Esophagus squamous epithelium (tissue), 5 donors: Measurements from ENCODE around the gene COPS8. TPM values are rescaled to one million over a fixed set of nuclear protein-coding genes. Genes with fewer than 3 reads are reported as not detected.

ENCODE experiments used
- DNase-seq: peaks from one replicate; lab custom pipeline; 2025; lab: John Stamatoyannopoulos, UW
- H3K27ac ChIP-seq, 4 donors: fragments of 200-600 bp; sonication (generic); one replicate each; pipeline ENCODE4 v1.5.1; 2016 to 2019; ENCODE audit warnings: mild to moderate bottlenecking in 1 of 4
- H3K27me3 ChIP-seq, 4 donors: fragments of 200-600 bp; sonication (generic); 1 replicate in 3 of 4; 2 replicates in 1 of 4; pipeline versions ENCODE4 v1.5.1 to v1.6.0; 2017 to 2021; ENCODE audit warnings: antibody characterized with exemption in 1 of 4
- H3K36me3 ChIP-seq, 3 donors: fragments of 200-600 bp; sonication (generic); one replicate each; pipeline ENCODE4 v1.5.1; 2016 to 2019
- H3K4me1 ChIP-seq, 3 donors: fragments of 200-600 bp; sonication (generic); one replicate each; pipeline ENCODE4 v1.5.1; 2017 to 2019
- H3K4me3 ChIP-seq, 4 donors: fragments of 200-600 bp; sonication (generic); 1 replicate in 3 of 4; 2 replicates in 1 of 4; pipeline ENCODE4 v1.5.1; 2016 to 2019; ENCODE audit warnings: mild to moderate bottlenecking in 2 of 4, moderate library complexity in 1 of 4
- H3K9me3 ChIP-seq, 3 donors: fragments of 200-600 bp; sonication (generic); one replicate each; pipeline ENCODE4 v1.5.1; 2016 to 2019
- CTCF ChIP-seq, 6 experiments: fragments of 450-650 bp in 4 of 6; fragments of 200-600 bp in 2 of 6; sonication (generic) in 2 of 6; IDR thresholded peaks; one replicate each; pipeline ENCODE4 v1.5.1; 2016 to 2019; ENCODE audit warnings: antibody characterized with exemption in 6 of 6, mild to moderate bottlenecking in 4 of 6, moderate library complexity in 4 of 6
- POLR2A ChIP-seq, 4 donors: fragments of 450-650 bp; IDR thresholded peaks; one replicate each; pipeline ENCODE4 v1.6.1; 2017; ENCODE audit warnings: antibody characterized with exemption in 4 of 4, mild to moderate bottlenecking in 4 of 4, moderate library complexity in 3 of 4
- WGBS, 2 donors: methylation state at CpG; one replicate each; pipeline ENCODE4 v1.1.5; 2018; 5-methylcytosine and 5-hydroxymethylcytosine counted together
- intact Hi-C: fragments of 100-400 bp; cut with DNase I; formaldehyde crosslinking; loops from one replicate; pipeline ENCODE4 v1.15.0; 2022
- total RNA-seq, 4 donors: library from RNA; depleted of rRNA; stranded (reverse); fragments of >200 nt; gene quantifications; one replicate each; pipeline ENCODE4 v1.1.0, GENCODE V29; 2016
- donor health status: DM: yes; HTN: yes; CAD: no.

Gene COPS8
- total RNA-seq, 4 donors from 2014 or later, result 26.9 to 69.0 (median 54.6) TPM

GRCh38 chr2:237097911-237098702, 12.4 kb downstream of the COPS8 start:
- WGBS, 2 donors, result 48 to 67% methylated on average over 4 of the region's 4 CpGs
- H3K36me3 ChIP-seq, result peaks cover 0 to 93% (median 14%) of the 10 kb centered on the region in 3 donors
- no peaks in the 10 kb centered on the region for H3K27me3 ChIP-seq
- H3K4me3 ChIP-seq, result no peak overlapping the region
- H3K4me1 ChIP-seq, result peaks cover 0 to 44% (median 4%) of the 10 kb centered on the region in 3 donors
- TF ChIP-seq POLR2A (IDR thresholded peaks at IDR 0.05) (no peak), CTCF (IDR thresholded peaks at IDR 0.05) (no peak)
- intact Hi-C loops, result no loop called here
- H3K9me3 ChIP-seq, result no peaks in the 10 kb centered on the region
- peak overlapping the region in 2 of 4 donors; percentile 45 to 70 for H3K27ac ChIP-seq
- DNase-seq, result no peak

DNA sequence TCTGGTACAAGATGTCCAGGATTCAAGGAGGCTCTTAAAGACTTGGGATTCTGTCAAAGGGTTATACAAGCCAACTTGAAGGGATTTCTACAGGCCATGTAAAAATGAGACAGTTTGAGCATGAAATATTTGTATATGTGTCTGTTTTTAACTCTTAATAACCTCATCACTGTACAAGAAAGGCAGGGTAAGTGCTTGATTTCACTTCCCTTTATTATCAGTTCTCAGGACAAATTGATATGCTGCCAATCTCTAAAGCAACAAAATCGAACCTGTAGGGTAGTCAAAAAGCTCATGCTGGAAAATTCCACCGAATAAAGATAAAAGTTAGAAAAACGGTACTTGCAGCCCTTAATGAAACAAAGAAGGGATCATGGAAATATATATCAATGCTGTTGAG, 14.1 kb downstream of the COPS8 start:
- TF ChIP-seq CTCF (IDR thresholded peaks at IDR 0.05), result no peak
- TF ChIP-seq POLR2A (IDR thresholded peaks at IDR 0.05), result no peak
- H3K4me1 ChIP-seq, result peaks cover 0 to 34% (median 4%) of the 10 kb centered on the region in 3 donors
- H3K27me3 ChIP-seq, result no peaks in the 10 kb centered on the region
- peaks cover 0 to 99% (median 14%) of the 10 kb centered on the region in 3 donors for H3K36me3 ChIP-seq
- H3K9me3 ChIP-seq, result no peaks in the 10 kb centered on the region
- WGBS, 2 donors, result 87 to 90% methylated on average over 3 of the region's 3 CpGs
- no peak overlapping the region for H3K27ac ChIP-seq
- intact Hi-C loops, result no loop called here
- no peak for DNase-seq
- no peak overlapping the region for H3K4me3 ChIP-seq

- Histone ChIP-seq H3K4me3 (no peak overlapping the region), H3K27ac (no peak overlapping the region), H3K9me3 (no peaks in the 10 kb centered on the region), H3K36me3 (peaks cover 0 to 91% (median 14%) of the 10 kb centered on the region in 3 donors), H3K27me3 (no peaks in the 10 kb centered on the region), H3K4me1 (peaks cover 0 to 25% (median 4%) of the 10 kb centered on the region in 3 donors)
- TF ChIP-seq POLR2A (IDR thresholded peaks at IDR 0.05), result no peak
- no peak for TF ChIP-seq CTCF (IDR thresholded peaks at IDR 0.05)
- WGBS, 2 donors, result 86 to 90% methylated on average over 6 of the region's 6 CpGs
- intact Hi-C loops, result no loop called here
- DNase-seq, result no peak
Measured at GRCh38 chr2:237101118-237101979, 15.7 kb downstream of the COPS8 start.

- Histone ChIP-seq H3K36me3 (peaks cover 0 to 82% (median 14%) of the 10 kb centered on the region in 3 donors), H3K4me3 (no peak overlapping the region), H3K27ac (no peak overlapping the region), H3K4me1 (peaks cover 0 to 14% (median 2%) of the 10 kb centered on the region in 3 donors), H3K9me3 (no peaks in the 10 kb centered on the region), H3K27me3 (no peaks in the 10 kb centered on the region)
- WGBS, 2 donors, result 98 to 100% methylated on average over 3 of the region's 3 CpGs
- TF ChIP-seq CTCF (IDR thresholded peaks at IDR 0.05) (no peak), POLR2A (IDR thresholded peaks at IDR 0.05) (no peak)
- DNase-seq, result no peak
- intact Hi-C loops, result no loop called here
Measured at GRCh38 chr2:237102428-237102827, 16.7 kb downstream of the COPS8 start.
